Measurements from ENCODE around the gene NPPA. TPM values are rescaled to one million over a fixed set of nuclear protein-coding genes. Genes with fewer than 3 reads are reported as not detected.

The NPPA gene
- total RNA-seq, 2 experiments from 2014 or later, result not detected

DNA sequence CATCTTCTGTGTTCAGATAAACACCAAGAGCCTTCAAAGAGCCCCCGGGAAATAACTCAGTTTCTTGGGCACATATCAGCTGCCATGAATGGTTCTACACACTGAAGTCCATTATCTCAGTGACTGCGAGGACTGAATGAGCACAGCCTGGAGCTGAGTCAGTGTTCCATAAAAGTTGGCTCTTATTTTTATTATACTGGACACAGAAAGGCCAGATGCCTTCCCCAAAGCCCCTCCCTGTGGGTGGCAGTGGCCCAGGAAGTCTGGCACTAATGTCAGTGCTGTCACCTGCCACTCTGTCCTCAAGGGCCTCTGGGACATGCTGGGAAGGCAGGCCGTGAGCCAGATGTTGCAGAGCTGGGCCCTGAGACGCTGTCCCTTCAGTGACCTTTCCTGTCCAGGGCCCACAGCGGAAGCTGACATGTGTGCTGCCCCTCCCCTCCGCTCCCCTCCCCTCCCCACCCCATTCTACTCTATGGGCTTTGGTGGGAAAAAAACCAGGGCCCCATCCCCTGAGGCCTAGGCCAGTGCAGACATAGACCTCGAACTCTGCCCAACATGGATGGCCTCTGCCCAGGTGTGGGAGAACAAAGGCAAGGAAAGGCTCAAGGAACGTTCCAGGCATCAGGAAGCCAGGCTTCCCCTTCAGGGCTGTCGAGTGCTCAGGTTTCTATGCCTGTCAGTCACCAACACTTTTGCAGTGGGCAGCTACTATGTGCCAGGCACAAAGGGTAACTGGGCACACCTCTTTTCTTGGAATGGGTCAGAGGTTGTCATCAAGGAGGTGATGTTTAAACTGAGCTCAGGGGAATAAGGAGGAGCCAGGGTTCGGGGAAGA is 33.5 kb upstream of the NPPA start:
- POLR2A ChIA-PET, result no interaction called here
- H3K27ac ChIP-seq (ENCODE audit: low read depth, low read length, poor library complexity, severe bottlenecking), result no peak overlapping the region
- H3K4me2 ChIP-seq (ENCODE audit: low read length), result no peak overlapping the region
- no peaks in the 10 kb centered on the region for H3K9me3 ChIP-seq (ENCODE audit: low read length)
- H3K9me2 ChIP-seq (ENCODE audit: insufficient read depth, low read length), result no peaks in the 10 kb centered on the region
- H3K4me3 ChIP-seq (ENCODE audit: low read depth, low read length, poor library complexity, severe bottlenecking), result no peak overlapping the region
- BruUV-seq (replicated peaks), result no TSS peak
- CTCF ChIA-PET (ENCODE audit: unreplicated experiment), result no interaction called here
- no peak for TF ChIP-seq EZH2phosphoT487 (IDR thresholded peaks at IDR 0.05; ENCODE audit: borderline replicate concordance, low read depth, low read length)
- TF ChIP-seq, protein P1, sequence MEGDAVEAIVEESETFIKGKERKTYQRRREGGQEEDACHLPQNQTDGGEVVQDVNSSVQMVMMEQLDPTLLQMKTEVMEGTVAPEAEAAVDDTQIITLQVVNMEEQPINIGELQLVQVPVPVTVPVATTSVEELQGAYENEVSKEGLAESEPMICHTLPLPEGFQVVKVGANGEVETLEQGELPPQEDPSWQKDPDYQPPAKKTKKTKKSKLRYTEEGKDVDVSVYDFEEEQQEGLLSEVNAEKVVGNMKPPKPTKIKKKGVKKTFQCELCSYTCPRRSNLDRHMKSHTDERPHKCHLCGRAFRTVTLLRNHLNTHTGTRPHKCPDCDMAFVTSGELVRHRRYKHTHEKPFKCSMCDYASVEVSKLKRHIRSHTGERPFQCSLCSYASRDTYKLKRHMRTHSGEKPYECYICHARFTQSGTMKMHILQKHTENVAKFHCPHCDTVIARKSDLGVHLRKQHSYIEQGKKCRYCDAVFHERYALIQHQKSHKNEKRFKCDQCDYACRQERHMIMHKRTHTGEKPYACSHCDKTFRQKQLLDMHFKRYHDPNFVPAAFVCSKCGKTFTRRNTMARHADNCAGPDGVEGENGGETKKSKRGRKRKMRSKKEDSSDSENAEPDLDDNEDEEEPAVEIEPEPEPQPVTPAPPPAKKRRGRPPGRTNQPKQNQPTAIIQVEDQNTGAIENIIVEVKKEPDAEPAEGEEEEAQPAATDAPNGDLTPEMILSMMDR (conservative IDR thresholded peaks at IDR 0.05; ENCODE audit: low read length), result no peak
- intact Hi-C loops (cut with micrococcal nuclease; ENCODE audit: unreplicated experiment), result no loop called here
- no peaks in the 10 kb centered on the region for H4K20me1 ChIP-seq (ENCODE audit: insufficient read depth, low read length)
- no peak overlapping the region for H2AFZ ChIP-seq (ENCODE audit: low read length)
- no peaks in the 10 kb centered on the region for H3K36me3 ChIP-seq (ENCODE audit: insufficient read depth, low read length)
- no peaks in the 10 kb centered on the region for H3K4me1 ChIP-seq (ENCODE audit: insufficient read depth, low read length, poor library complexity, severe bottlenecking)
- no peaks in the 10 kb centered on the region for H3K79me2 ChIP-seq (ENCODE audit: insufficient read depth, low read depth, low read length)
- no peak for DNase-seq (ENCODE audit: low spot score)

DNA sequence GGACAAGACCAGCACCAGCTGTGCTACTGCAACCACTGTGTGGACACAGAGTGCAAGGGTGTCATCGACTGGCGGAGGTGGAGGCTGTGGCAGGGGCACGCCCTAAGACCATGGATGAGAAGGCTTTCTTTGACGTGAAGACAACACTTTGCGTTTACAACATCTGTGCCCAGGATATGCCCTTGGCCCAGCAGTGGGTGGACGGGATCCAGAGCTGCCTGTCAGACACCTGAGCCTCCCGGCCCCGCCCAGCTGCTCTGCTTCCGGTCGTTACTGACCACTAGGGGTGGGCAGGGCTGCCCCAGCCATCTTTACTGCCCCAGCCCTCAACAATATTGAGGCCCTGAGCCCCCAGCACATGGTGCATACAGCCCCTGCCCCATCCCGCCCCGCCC is 32.6 kb upstream of the NPPA start:
- no peak for DNase-seq (ENCODE audit: low spot score)
- H3K27ac ChIP-seq (ENCODE audit: low read depth, low read length, poor library complexity, severe bottlenecking), result no peak overlapping the region
- no peak overlapping the region for H3K4me3 ChIP-seq (ENCODE audit: low read depth, low read length, poor library complexity, severe bottlenecking)
- H4K20me1 ChIP-seq (ENCODE audit: insufficient read depth, low read length), result no peaks in the 10 kb centered on the region
- H2AFZ ChIP-seq (ENCODE audit: low read length), result no peak overlapping the region
- intact Hi-C loops (cut with micrococcal nuclease; ENCODE audit: unreplicated experiment), result no loop called here
- H3K4me1 ChIP-seq (ENCODE audit: insufficient read depth, low read length, poor library complexity, severe bottlenecking), result no peaks in the 10 kb centered on the region
- H3K9me3 ChIP-seq (ENCODE audit: low read length), result no peaks in the 10 kb centered on the region
- ChIA-PET POLR2A (no interaction called here), CTCF (ENCODE audit: unreplicated experiment) (no interaction called here)
- no peaks in the 10 kb centered on the region for H3K79me2 ChIP-seq (ENCODE audit: insufficient read depth, low read depth, low read length)
- H3K36me3 ChIP-seq (ENCODE audit: insufficient read depth, low read length), result no peaks in the 10 kb centered on the region
- H3K4me2 ChIP-seq (ENCODE audit: low read length), result no peak overlapping the region
- no peaks in the 10 kb centered on the region for H3K9me2 ChIP-seq (ENCODE audit: insufficient read depth, low read length)
- BruUV-seq (replicated peaks), result no TSS peak
- TF ChIP-seq, protein P1 (conservative IDR thresholded peaks at IDR 0.05; ENCODE audit: low read length), result no peak
- TF ChIP-seq EZH2phosphoT487 (IDR thresholded peaks at IDR 0.05; ENCODE audit: borderline replicate concordance, low read depth, low read length), result no peak
